KMS-11 (cell line): ENCODE results near the gene NGF.

ENCODE experiments used
- H2AFZ ChIP-seq: fragments of 200-600 bp; sonication (generic); 2 replicates; pipeline ENCODE4 v1.6.1; 2016; ENCODE audit warnings: antibody characterized with exemption, mixed run types, low read depth
- H3K27ac ChIP-seq: fragments of 200-600 bp; sonication (generic); 2 replicates; pipeline ENCODE4 v1.6.1; 2016; ENCODE audit warnings: mild to moderate bottlenecking, mixed run types
- H3K27me3 ChIP-seq: fragments of 200-600 bp; sonication (generic); 2 replicates; pipeline ENCODE4 v1.6.1; 2017; ENCODE audit warnings: mild to moderate bottlenecking, low read depth, mixed run types, moderate library complexity; ENCODE audit not compliant: insufficient read depth
- H3K36me3 ChIP-seq: fragments of 200-600 bp; sonication (generic); 2 replicates; pipeline ENCODE4 v1.6.1; 2017; ENCODE audit warnings: mild to moderate bottlenecking, mixed run types; ENCODE audit not compliant: insufficient read depth
- H3K4me1 ChIP-seq: fragments of 200-600 bp; sonication (generic); 2 replicates; pipeline ENCODE4 v1.6.1; 2016; ENCODE audit warnings: mild to moderate bottlenecking, low read depth, mixed run types; ENCODE audit not compliant: poor library complexity, severe bottlenecking
- H3K4me2 ChIP-seq: fragments of 200-600 bp; sonication (generic); 2 replicates; pipeline ENCODE4 v1.7.0; 2016; ENCODE audit warnings: mild to moderate bottlenecking, mixed run types
- H3K4me3 ChIP-seq: fragments of 200-600 bp; sonication (generic); IDR thresholded peaks from 2 replicates; pipeline ENCODE4 v1.6.1; 2017; ENCODE audit warnings: low read depth, low read length, mixed read lengths; ENCODE audit not compliant: insufficient read depth
- H3K79me2 ChIP-seq: fragments of 200-600 bp; sonication (generic); 2 replicates; pipeline ENCODE4 v1.6.1; 2016; ENCODE audit warnings: low read depth, mixed run types; ENCODE audit not compliant: insufficient read depth
- H3K9ac ChIP-seq: fragments of 200-600 bp; sonication (generic); 2 replicates; pipeline ENCODE4 v1.6.1; 2016; ENCODE audit warnings: mild to moderate bottlenecking, mixed run types
- H4K20me1 ChIP-seq: fragments of 200-600 bp; sonication (generic); 2 replicates; pipeline ENCODE4 v1.6.1; 2016; ENCODE audit warnings: mild to moderate bottlenecking, mixed run types; ENCODE audit not compliant: insufficient read depth
- TF ChIP-seq, protein P1 (sequence below): fragments of 200-600 bp; sonication (generic); conservative IDR thresholded peaks from 2 replicates; pipeline ENCODE4 v1.6.1; 2017; ENCODE audit warnings: low read depth, mild to moderate bottlenecking, antibody characterized with exemption, low read length, moderate library complexity, mixed read lengths

Gene NGF

DNA sequence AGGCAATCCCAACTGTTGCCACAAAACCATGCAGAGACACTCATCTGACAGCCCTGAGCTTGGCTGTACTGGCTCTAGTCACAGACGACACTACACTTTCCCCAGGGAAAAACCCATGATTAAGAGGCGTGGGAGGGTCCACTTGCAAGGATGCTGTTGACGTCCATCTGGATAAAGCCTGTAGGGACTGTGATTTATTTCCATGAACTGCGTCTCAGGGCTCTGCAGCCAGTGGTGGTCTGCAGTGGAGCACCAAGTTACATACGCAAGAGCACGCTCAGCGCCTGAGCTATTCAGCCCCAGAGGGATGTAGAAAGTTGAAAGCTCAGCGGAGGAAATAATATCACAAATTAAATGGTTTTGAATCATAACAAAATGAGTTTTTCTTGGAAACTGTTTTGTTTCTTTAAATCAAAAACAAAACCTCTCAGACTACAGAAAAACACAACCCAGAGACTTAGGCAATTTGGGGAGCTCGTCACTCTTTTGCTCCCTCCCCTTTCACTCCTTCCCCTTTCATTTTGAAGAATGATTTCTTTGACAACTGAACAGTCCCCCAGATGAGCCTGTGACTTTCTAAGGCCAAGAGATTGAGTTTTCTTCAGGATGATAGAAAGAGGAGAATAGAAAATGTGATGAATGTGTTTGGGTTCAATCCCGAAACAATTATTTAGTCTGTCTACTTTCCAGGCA lies 71.2 kb downstream of the NGF start:
- Histone ChIP-seq H3K36me3 (no peaks in the 10 kb centered on the region), H3K79me2 (no peaks in the 10 kb centered on the region), H3K9ac (no peak overlapping the region), H3K4me2 (no peak overlapping the region), H4K20me1 (no peaks in the 10 kb centered on the region), H3K4me3 (no peak overlapping the region), H2AFZ (no peak overlapping the region), H3K4me1 (no peaks in the 10 kb centered on the region), H3K27ac (no peak overlapping the region), H3K27me3 (no peaks in the 10 kb centered on the region)
- TF ChIP-seq, protein P1, sequence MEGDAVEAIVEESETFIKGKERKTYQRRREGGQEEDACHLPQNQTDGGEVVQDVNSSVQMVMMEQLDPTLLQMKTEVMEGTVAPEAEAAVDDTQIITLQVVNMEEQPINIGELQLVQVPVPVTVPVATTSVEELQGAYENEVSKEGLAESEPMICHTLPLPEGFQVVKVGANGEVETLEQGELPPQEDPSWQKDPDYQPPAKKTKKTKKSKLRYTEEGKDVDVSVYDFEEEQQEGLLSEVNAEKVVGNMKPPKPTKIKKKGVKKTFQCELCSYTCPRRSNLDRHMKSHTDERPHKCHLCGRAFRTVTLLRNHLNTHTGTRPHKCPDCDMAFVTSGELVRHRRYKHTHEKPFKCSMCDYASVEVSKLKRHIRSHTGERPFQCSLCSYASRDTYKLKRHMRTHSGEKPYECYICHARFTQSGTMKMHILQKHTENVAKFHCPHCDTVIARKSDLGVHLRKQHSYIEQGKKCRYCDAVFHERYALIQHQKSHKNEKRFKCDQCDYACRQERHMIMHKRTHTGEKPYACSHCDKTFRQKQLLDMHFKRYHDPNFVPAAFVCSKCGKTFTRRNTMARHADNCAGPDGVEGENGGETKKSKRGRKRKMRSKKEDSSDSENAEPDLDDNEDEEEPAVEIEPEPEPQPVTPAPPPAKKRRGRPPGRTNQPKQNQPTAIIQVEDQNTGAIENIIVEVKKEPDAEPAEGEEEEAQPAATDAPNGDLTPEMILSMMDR, result no peak

DNA sequence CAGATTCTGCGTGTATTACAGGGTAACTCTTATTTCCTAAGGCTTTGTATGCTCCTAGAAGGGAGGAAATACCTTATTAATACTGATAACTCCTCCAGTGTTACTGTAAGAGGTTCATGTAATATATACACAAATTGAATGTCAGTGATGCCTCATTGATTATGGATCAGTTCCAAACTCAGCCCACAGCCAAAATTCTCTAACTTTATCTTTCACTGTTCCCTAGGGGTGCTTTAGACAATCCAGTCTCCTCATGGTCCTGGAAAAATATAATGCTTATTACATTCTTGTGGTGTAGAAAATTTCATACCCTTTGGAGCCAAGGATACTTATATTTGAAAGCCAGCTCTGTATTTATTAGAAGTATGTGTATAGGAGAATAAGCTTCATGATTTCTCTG lies 73.0 kb downstream of the NGF start:
- Histone ChIP-seq H4K20me1 (no peaks in the 10 kb centered on the region), H3K9ac (no peak overlapping the region), H3K79me2 (no peaks in the 10 kb centered on the region), H3K4me3 (no peak overlapping the region), H3K27me3 (no peaks in the 10 kb centered on the region), H3K4me1 (no peaks in the 10 kb centered on the region), H3K4me2 (no peak overlapping the region), H3K27ac (no peak overlapping the region), H3K36me3 (no peaks in the 10 kb centered on the region), H2AFZ (no peak overlapping the region)
- TF ChIP-seq, protein P1, result no peak

DNA sequence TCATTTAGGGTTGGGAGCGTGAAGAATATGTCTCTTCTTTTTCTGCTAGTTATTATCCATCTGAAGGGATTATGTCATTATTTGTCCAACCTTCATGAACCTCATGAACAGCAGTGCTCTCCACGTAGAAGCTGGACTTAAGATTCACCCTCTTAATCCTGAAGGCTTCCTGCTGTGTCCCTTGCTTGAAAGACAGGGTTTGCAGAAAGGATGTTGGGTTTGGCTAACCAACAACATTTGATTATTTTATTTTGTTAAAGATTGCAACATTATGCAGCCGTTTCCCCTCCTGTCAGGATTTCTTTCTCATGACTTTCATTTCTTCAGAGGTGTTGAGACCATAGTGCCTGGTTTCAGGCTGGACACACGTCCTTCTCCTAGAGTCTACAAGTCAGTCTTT lies 75.2 kb downstream of the NGF start:
- TF ChIP-seq, protein P1, result no peak
- no peak overlapping the region for H3K4me3 ChIP-seq
- H3K79me2 ChIP-seq, result no peaks in the 10 kb centered on the region
- no peaks in the 10 kb centered on the region for H4K20me1 ChIP-seq
- no peak overlapping the region for H2AFZ ChIP-seq
- no peak overlapping the region for H3K4me2 ChIP-seq
- H3K9ac ChIP-seq, result no peak overlapping the region
- H3K4me1 ChIP-seq, result no peaks in the 10 kb centered on the region
- no peak overlapping the region for H3K27ac ChIP-seq
- no peaks in the 10 kb centered on the region for H3K36me3 ChIP-seq
- no peaks in the 10 kb centered on the region for H3K27me3 ChIP-seq

DNA sequence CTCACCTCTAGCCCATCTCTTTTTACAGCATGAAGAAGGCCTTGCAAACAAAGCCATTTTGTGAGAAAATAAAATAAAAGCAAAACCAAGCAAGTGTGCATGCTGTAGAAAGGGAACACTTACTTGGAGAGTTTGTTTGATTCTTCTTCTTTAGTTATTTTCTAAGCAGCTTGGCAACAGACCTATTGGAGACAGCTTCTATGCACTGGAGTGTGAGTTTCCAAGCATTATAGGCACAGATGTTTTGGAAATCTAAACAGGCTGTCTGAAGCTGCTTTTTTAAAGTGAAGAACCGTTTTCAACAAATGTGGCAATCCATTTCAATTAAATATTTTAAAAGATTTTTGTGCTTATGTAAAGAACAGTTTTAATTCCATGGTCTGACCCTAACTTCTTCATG lies 76.6 kb downstream of the NGF start:
- H3K9ac ChIP-seq, result no peak overlapping the region
- H3K79me2 ChIP-seq, result no peaks in the 10 kb centered on the region
- H3K36me3 ChIP-seq, result no peaks in the 10 kb centered on the region
- H3K4me2 ChIP-seq, result no peak overlapping the region
- H3K27me3 ChIP-seq, result no peaks in the 10 kb centered on the region
- H4K20me1 ChIP-seq, result no peaks in the 10 kb centered on the region
- H3K4me3 ChIP-seq, result no peak overlapping the region
- TF ChIP-seq, protein P1, result no peak
- H3K27ac ChIP-seq, result no peak overlapping the region
- no peaks in the 10 kb centered on the region for H3K4me1 ChIP-seq
- no peak overlapping the region for H2AFZ ChIP-seq
